Heart right ventricle (tissue), 16 donors: ENCODE results near the gene PADI6. TPM values are rescaled to one million over a fixed set of nuclear protein-coding genes. Genes with fewer than 3 reads are reported as not detected.

Source experiments
- ATAC-seq, 8 donors: fragments of 200-7000 bp; cut with Tn5 transposase; one replicate each; pipeline ENCODE4 v1.9.1; 2020; ENCODE audit warnings: mild to moderate bottlenecking in 8 of 8, moderate library complexity in 8 of 8, moderate number of reproducible peaks in 1 of 8
- DNase-seq, 2 donors: peaks; one replicate each; pipeline ENCODE4 v3.0.0-alpha.2; 2020
- H3K27ac ChIP-seq, 10 donors: fragments of 200-600 bp; sonication (generic) in 2 of 10; one replicate each; pipeline versions ENCODE4 v1.5.0 to v1.8.0; 2020 to 2022; ENCODE audit warnings: mild to moderate bottlenecking in 3 of 10
- H3K27me3 ChIP-seq, 7 donors: fragments of 200-600 bp; one replicate each; pipeline ENCODE4 v1.8.0; 2021 to 2022; ENCODE audit warnings: mild to moderate bottlenecking in 2 of 7
- H3K36me3 ChIP-seq, 9 donors: fragments of 200-600 bp; sonication (generic) in 1 of 9; one replicate each; pipeline versions ENCODE4 v1.5.0 to v1.8.0; 2020 to 2022; ENCODE audit warnings: mild to moderate bottlenecking in 2 of 9
- H3K4me1 ChIP-seq, 9 donors: fragments of 200-600 bp; sonication (generic) in 1 of 9; one replicate each; pipeline versions ENCODE4 v1.5.0 to v1.8.0; 2020 to 2022; ENCODE audit warnings: mild to moderate bottlenecking in 4 of 9
- H3K4me3 ChIP-seq, 10 donors: fragments of 200-600 bp; sonication (generic) in 2 of 10; one replicate each; pipeline versions ENCODE4 v1.5.0 to v1.8.0; 2020 to 2022; ENCODE audit warnings: mild to moderate bottlenecking in 7 of 10, moderate library complexity in 2 of 10
- H3K9me3 ChIP-seq, 11 donors: fragments of 200-600 bp in 10 of 11; sonication (generic) in 2 of 11; one replicate each; pipeline versions ENCODE4 v1.5.0 to v1.8.0; 2013 to 2022; ENCODE audit warnings: mild to moderate bottlenecking in 2 of 11, control low read depth in 1 of 11, moderate library complexity in 1 of 11
- CTCF ChIP-seq, 9 donors: fragments of 200-600 bp; sonication (generic) in 2 of 9; IDR thresholded peaks; one replicate each; pipeline versions ENCODE4 v1.5.0 to v1.8.0; 2021 to 2022; ENCODE audit warnings: antibody characterized with exemption in 9 of 9, mild to moderate bottlenecking in 5 of 9, moderate library complexity in 1 of 9
- WGBS, 2 donors: extraction: QIAGEN DNeasy Blood & Tissue Kit; methylation state at CpG; one replicate each; pipeline ENCODE4 v1.1.7; 2013; ENCODE audit warnings: inconsistent platforms in 1 of 2; 5-methylcytosine and 5-hydroxymethylcytosine counted together
- intact Hi-C, 10 donors: fragments of 100-400 bp; cut with DNase I; formaldehyde crosslinking; loops; one replicate each; pipeline versions ENCODE4 v1.11.1 to v1.14.2; 2022
- polyA plus RNA-seq, 2 donors: library from polyadenylated mRNA; stranded (reverse); fragments of 200-250 nt; gene quantifications; one replicate each; pipeline ENCODE4 v1.2.3, GENCODE V29; 2013
- total RNA-seq, 10 donors: library from RNA; stranded (reverse); fragmentation: NEBNext Ultra II Directional in 3 of 10; extraction: Animal tissue kit (Norgen Biotek cat#: 25700) in 3 of 10; gene quantifications; one replicate each; pipeline versions ENCODE4 v1.2.1 to v1.2.4, GENCODE V29; 2021 to 2023
- donor health status: Arrhythmogenic right ventricular cardiomyopathy.
- donor health status: ischemic (EF 13 %, LVEDD 7.1; RV severe dilation, severe dysfunction).
- donor health status: healthy with polysubstance abuse.
- donor health status: DM: no; HTN: yes; CAD: no.
- donor health status: DM: no; HTN: no; CAD: no.
- donor health status: ischemic (EF 25% LVEDD 6.9; RV normal size, moderate dysfunction).
- donor health status: ischemic (EF 25% LVEDD 5.7; RV mildly dilated, moderate dysfunction).
- donor health status: healthy.
- donor health status: DM: yes; HTN: yes; CAD: no.
- donor health status: Ischemic cardiomyopathy.
- donor health status: ischemic (EF 35%, LVEDD 5.7; RV mildly dilated, moderate dysfunction).
- donor health status: nonischemic (EF 11% LVEDD 7.7; RV severe dilation, severe dysfunction).
- donor health status: DM: yes; HTN: yes; CAD: no.
- donor health status: PGD.
- donor health status: ischemic (EF 29% LVEDD 5.4; RV normal size, mild dysfunction).
- donor health status: nonischemic (EF 23%, LVEDD 6.1; RV moderate dilation, normal function).

PADI6 gene
- total and polyA plus RNA-seq, 12 donors = not detected

GRCh38 chr1:17333081-17333480, 38.9 kb upstream of the PADI6 start:
- intact Hi-C loops = loop anchor here in 5 of 10 donors (10.0 kb wide), 2 partner anchors 208 to 268 kb away; no protein-coding TSS in a partner anchor
- H3K27ac ChIP-seq = no peak overlapping the region
- H3K36me3 ChIP-seq = no peaks in the 10 kb centered on the region
- DNase-seq (no peak), ATAC-seq (no peak)
- 88 to 93% methylated on average over 8 of the region's 8 CpGs for WGBS, 2 donors
- no peaks in the 10 kb centered on the region for H3K4me1 ChIP-seq
- no peak for TF ChIP-seq CTCF (IDR thresholded peaks at IDR 0.05)
- H3K27me3 ChIP-seq = peaks cover 0 to 65% (median 32%) of the 10 kb centered on the region in 7 donors
- peaks cover 0 to 6% (median 0%) of the 10 kb centered on the region in 11 donors for H3K9me3 ChIP-seq
- H3K4me3 ChIP-seq = no peak overlapping the region

GRCh38 chr1:17335821-17336710, 35.9 kb upstream of the PADI6 start:
- ATAC-seq = peak in 1 of 8 donors; percentile 51
- peak; percentile 40 to 46 for DNase-seq

GRCh38 chr1:17338706-17339493, 33.1 kb upstream of the PADI6 start:
- H3K27me3 ChIP-seq = peaks cover 0 to 48% (median 29%) of the 10 kb centered on the region in 7 donors
- no peaks in the 10 kb centered on the region for H3K4me1 ChIP-seq
- no peaks in the 10 kb centered on the region for H3K36me3 ChIP-seq
- H3K27ac ChIP-seq = no peak overlapping the region
- WGBS, 2 donors = 68 to 71% methylated on average over 15 of the region's 15 CpGs
- intact Hi-C loops = loop anchor here in 7 of 10 donors (5.0 to 10.0 kb wide), 4 partner anchors 212 to 277 kb away; no protein-coding TSS in a partner anchor
- H3K4me3 ChIP-seq = no peak overlapping the region
- DNase-seq = no peak
- H3K9me3 ChIP-seq = no peaks in the 10 kb centered on the region
- TF ChIP-seq CTCF (IDR thresholded peaks at IDR 0.05) = no peak
- no peak for ATAC-seq

More at GRCh38 chr1:17335821-17336710, 35.9 kb upstream of the PADI6 start:
- H3K27ac ChIP-seq = no peak overlapping the region
- intact Hi-C loops = loop anchor here in 7 of 10 donors (5.0 to 10.0 kb wide), 4 partner anchors 209 to 274 kb away; no protein-coding TSS in a partner anchor
- no peaks in the 10 kb centered on the region for H3K36me3 ChIP-seq
- no peak overlapping the region for H3K4me3 ChIP-seq
- H3K9me3 ChIP-seq = peaks cover 0 to 6% (median 0%) of the 10 kb centered on the region in 11 donors
- peaks cover 0 to 46% (median 21%) of the 10 kb centered on the region in 7 donors for H3K27me3 ChIP-seq
- WGBS, 2 donors = 24 to 28% methylated on average over 20 of the region's 20 CpGs
- TF ChIP-seq CTCF (IDR thresholded peaks at IDR 0.05) = peak; percentile 40 to 90 (median 68)
- no peaks in the 10 kb centered on the region for H3K4me1 ChIP-seq

- no peaks in the 10 kb centered on the region for H3K9me3 ChIP-seq
- H3K27ac ChIP-seq = no peak overlapping the region
- H3K36me3 ChIP-seq = no peaks in the 10 kb centered on the region
- ATAC-seq (no peak), DNase-seq (no peak)
- no peaks in the 10 kb centered on the region for H3K4me1 ChIP-seq
- no peak for TF ChIP-seq CTCF (IDR thresholded peaks at IDR 0.05)
- H3K4me3 ChIP-seq = no peak overlapping the region
- intact Hi-C loops = loop anchor here in 7 of 10 donors (5.0 to 10.0 kb wide), 4 partner anchors 212 to 277 kb away; no protein-coding TSS in a partner anchor
- peaks cover 0 to 48% (median 29%) of the 10 kb centered on the region in 7 donors for H3K27me3 ChIP-seq
- WGBS, 2 donors = 66 to 81% methylated on average over 7 of the region's 7 CpGs
Measured at GRCh38 chr1:17339521-17339920, 32.5 kb upstream of the PADI6 start.
